GM10266 (cell line): Measurements from ENCODE around the gene PPM1K.

Experiments
- DNase-seq: peaks from one replicate; pipeline ENCODE4 v3.0.0; 2012; ENCODE audit errors: extremely low spot score
- CTCF ChIP-seq: IDR thresholded peaks from 2 replicates; pipeline ENCODE4 v1.5.1; 2012; ENCODE audit warnings: mild to moderate bottlenecking, low read depth; ENCODE audit not compliant: control insufficient read depth, insufficient read depth; ENCODE audit errors: missing control alignments

Gene PPM1K

GRCh38 chr4:88291003-88291402, 6.6 kb upstream of the PPM1K start:
- TF ChIP-seq CTCF = no peak
- DNase-seq = no peak

- no peak for TF ChIP-seq CTCF
- DNase-seq = no peak
Measured at GRCh38 chr4:88286897-88287296, 2.5 kb upstream of the PPM1K start.

- no peak for DNase-seq
- no peak for TF ChIP-seq CTCF
Measured at GRCh38 chr4:88285235-88285653, 883 bp upstream of the PPM1K start.

- no peak for TF ChIP-seq CTCF
- peak; percentile 57 for DNase-seq
Measured at GRCh38 chr4:88283661-88284438, 511 bp downstream of the PPM1K start.

- DNase-seq = no peak
- no peak for TF ChIP-seq CTCF
Measured at GRCh38 chr4:88280228-88280795, 4.0 kb downstream of the PPM1K start.

GRCh38 chr4:88277711-88278225, 6.6 kb downstream of the PPM1K start:
- TF ChIP-seq CTCF = no peak
- DNase-seq = no peak
